Psoas muscle (tissue), 8 donors: ENCODE results near the gene ORM1. TPM values are rescaled to one million over a fixed set of nuclear protein-coding genes. Genes with fewer than 3 reads are reported as not detected.
A peak's percentile ranks its signal among the peaks of the same experiment; 100 is the strongest.

ENCODE experiments used
- ATAC-seq, 4 donors: fragments of 200-7000 bp; cut with Tn5 transposase; one replicate each; pipeline ENCODE4 v1.9.1; 2020; ENCODE audit warnings: moderate library complexity in 3 of 4, mild to moderate bottlenecking in 2 of 4
- DNase-seq, 2 donors: peaks; one replicate each; pipeline ENCODE4 v3.0.0-alpha.2; 2020
- H3K27ac ChIP-seq: fragments of 200-600 bp; one replicate; pipeline ENCODE4 v1.8.0; 2022
- H3K27me3 ChIP-seq, 3 donors: fragments of 200-600 bp in 1 of 3; one replicate each; pipeline versions ENCODE4 v1.6.1 to v1.8.0; 2013 to 2022; ENCODE audit warnings: low read length in 2 of 3, mild to moderate bottlenecking in 2 of 3, moderate library complexity in 1 of 3; ENCODE audit not compliant: insufficient read depth in 3 of 3
- H3K36me3 ChIP-seq, 2 donors: fragments of 200-600 bp in 1 of 2; one replicate each; pipeline versions ENCODE4 v1.6.1 to v1.8.0; 2013 to 2022; ENCODE audit warnings: low read depth in 1 of 2, mild to moderate bottlenecking in 1 of 2, moderate library complexity in 1 of 2; ENCODE audit not compliant: insufficient read depth in 1 of 2
- H3K4me1 ChIP-seq: fragments of 200-600 bp; one replicate; pipeline ENCODE4 v1.8.0; 2022
- H3K4me3 ChIP-seq: fragments of 200-600 bp; one replicate; pipeline ENCODE4 v1.8.0; 2022; ENCODE audit warnings: mild to moderate bottlenecking
- H3K9me3 ChIP-seq: fragments of 200-600 bp; one replicate; pipeline ENCODE4 v1.8.0; 2022
- WGBS, 3 donors: extraction: QIAGEN DNeasy Blood & Tissue Kit; methylation state at CpG; one replicate each; pipeline versions ENCODE4 v1.1.6 to v1.1.7; 2013; 5-methylcytosine and 5-hydroxymethylcytosine counted together
- intact Hi-C, 2 donors: fragments of 100-400 bp; cut with DNase I; formaldehyde crosslinking; loops; one replicate each; pipeline versions ENCODE4 v1.11.0 to v1.14.2; 2022
- polyA plus RNA-seq, 3 donors: library from polyadenylated mRNA; stranded (reverse); fragments of 200-250 nt; gene quantifications; one replicate each; pipeline ENCODE4 v1.2.3, GENCODE V29; 2013
- total RNA-seq, 4 donors: library from RNA; stranded (reverse); fragmentation: NEBNext Ultra II Directional in 2 of 4; extraction: Animal tissue kit (Norgen Biotek cat#: 25700) in 2 of 4; gene quantifications; one replicate each; pipeline versions ENCODE4 v1.2.1 to v1.2.4, GENCODE V29; 2021 to 2023
- TF ChIP-seq, protein P1 (sequence below): fragments of 200-600 bp; IDR thresholded peaks from one replicate; pipeline ENCODE4 v1.8.0; 2022; ENCODE audit warnings: antibody characterized with exemption
- donor health status: healthy with polysubstance abuse.
- donor health status: DM: no; HTN: no; CAD: no; lungs with moderate emphysema.
- donor health status: Bipolar disorder and iron deficiency.
- donor health status: healthy.
- donor health status: DM: yes; HTN: yes; CAD: no.
- donor health status: DM: no; HTN: no; CAD: no.
- donor health status: DM: no; HTN: no; CAD: no.
- donor health status: DM: yes; HTN: yes; CAD: no.

Gene ORM1
- total and polyA plus RNA-seq, 7 donors: 0.21 to 2.8 (median 1.2) TPM; not detected in 3

GRCh38 chr9:114362394-114362793, 39.5 kb downstream of the ORM1 start:
- Histone ChIP-seq H3K4me1 (no peaks in the 10 kb centered on the region), H3K27ac (no peak overlapping the region), H3K9me3 (no peaks in the 10 kb centered on the region), H3K36me3 (peaks cover 0 to 45% of the 10 kb centered on the region in 2 donors), H3K27me3 (no peaks in the 10 kb centered on the region), H3K4me3 (no peak overlapping the region)
- 82 to 93% (median 89%) methylated on average over 12 of the region's 12 CpGs for WGBS, 3 donors
- DNase-seq (no peak), ATAC-seq (no peak)
- TF ChIP-seq, protein P1, sequence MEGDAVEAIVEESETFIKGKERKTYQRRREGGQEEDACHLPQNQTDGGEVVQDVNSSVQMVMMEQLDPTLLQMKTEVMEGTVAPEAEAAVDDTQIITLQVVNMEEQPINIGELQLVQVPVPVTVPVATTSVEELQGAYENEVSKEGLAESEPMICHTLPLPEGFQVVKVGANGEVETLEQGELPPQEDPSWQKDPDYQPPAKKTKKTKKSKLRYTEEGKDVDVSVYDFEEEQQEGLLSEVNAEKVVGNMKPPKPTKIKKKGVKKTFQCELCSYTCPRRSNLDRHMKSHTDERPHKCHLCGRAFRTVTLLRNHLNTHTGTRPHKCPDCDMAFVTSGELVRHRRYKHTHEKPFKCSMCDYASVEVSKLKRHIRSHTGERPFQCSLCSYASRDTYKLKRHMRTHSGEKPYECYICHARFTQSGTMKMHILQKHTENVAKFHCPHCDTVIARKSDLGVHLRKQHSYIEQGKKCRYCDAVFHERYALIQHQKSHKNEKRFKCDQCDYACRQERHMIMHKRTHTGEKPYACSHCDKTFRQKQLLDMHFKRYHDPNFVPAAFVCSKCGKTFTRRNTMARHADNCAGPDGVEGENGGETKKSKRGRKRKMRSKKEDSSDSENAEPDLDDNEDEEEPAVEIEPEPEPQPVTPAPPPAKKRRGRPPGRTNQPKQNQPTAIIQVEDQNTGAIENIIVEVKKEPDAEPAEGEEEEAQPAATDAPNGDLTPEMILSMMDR: no peak
- intact Hi-C loops: no loop called here

DNA sequence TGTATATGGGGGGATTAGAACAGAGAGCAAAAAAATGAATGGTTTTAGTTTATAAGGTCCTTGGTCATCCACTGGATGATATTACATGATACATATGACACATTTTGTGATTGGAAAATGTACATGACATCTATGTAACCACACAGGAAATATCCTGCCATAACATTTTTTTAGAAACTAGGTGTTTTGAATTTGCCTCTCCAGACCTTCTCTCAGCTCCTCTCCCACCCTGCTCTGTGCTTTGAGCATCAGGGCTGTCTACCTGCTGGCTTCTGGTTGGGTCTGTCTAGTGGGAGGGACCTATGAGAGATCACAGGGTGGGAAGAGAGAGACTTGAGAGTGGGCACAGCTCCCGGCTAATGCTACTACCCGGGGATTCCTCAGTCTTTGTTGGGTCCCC, 40.5 kb downstream of the ORM1 start:
- H3K27ac ChIP-seq: no peak overlapping the region
- no peak for ATAC-seq
- intact Hi-C loops: no loop called here
- H3K27me3 ChIP-seq: no peaks in the 10 kb centered on the region
- no peak overlapping the region for H3K4me3 ChIP-seq
- H3K36me3 ChIP-seq: peaks cover 0 to 38% of the 10 kb centered on the region in 2 donors
- no peaks in the 10 kb centered on the region for H3K4me1 ChIP-seq
- 43 to 70% (median 63%) methylated on average over 2 of the region's 2 CpGs for WGBS, 3 donors
- no peak for DNase-seq
- TF ChIP-seq, protein P1: no peak
- no peaks in the 10 kb centered on the region for H3K9me3 ChIP-seq

DNA sequence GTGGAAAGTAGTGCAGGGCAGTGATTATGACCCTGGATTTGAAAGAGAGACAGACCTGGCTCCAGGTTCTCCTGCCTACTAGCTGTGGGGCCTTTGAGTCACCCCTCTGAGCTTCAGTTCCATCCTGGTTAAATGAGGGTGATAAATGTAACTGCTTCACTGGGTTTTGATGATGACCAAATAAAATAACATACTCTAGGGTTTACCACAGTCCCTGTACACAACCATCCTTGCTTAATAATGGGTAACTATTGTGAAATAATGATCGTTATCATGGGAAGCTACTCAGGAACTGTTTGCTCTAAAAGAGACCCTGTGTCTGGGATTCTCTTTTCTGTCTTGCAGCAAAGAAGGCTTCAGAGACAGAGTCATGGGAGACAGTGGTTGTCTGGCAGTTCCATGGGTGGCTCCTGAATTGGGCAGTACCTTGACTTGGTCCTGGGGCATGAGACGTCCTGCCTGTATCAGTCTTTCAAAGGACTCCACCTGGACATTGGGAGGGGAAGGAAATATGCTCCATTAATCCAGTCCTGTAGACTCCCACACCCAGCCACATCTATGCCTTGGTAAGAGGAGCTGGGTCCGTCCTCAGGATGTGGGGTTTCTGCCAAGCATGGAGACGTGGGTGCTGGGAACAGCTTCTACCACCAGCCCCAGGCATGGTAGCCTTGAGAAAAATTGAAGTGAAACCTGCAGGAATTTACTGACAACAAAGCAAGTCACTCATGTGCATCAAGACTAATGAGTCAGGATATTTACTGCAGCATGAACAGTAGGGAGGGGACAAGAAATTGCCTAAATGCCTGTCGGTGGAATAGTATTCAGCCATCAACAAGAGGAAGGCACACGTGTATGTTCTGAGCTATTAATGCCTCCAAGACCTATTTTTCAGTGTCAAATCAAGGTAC, 41.5 kb downstream of the ORM1 start:
- Histone ChIP-seq H3K27me3 (no peaks in the 10 kb centered on the region), H3K27ac (no peak overlapping the region), H3K4me3 (no peak overlapping the region), H3K9me3 (no peaks in the 10 kb centered on the region), H3K4me1 (no peaks in the 10 kb centered on the region), H3K36me3 (peaks cover 0 to 33% of the 10 kb centered on the region in 2 donors)
- DNase-seq (no peak), ATAC-seq (peak in 1 of 4 donors; percentile 49)
- intact Hi-C loops: no loop called here
- WGBS, 3 donors: 66 to 86% (median 72%) methylated on average over 5 to 6 of the region's 6 CpGs
- TF ChIP-seq, protein P1: no peak

- 94 to 96% (median 95%) methylated on average over 2 of the region's 2 CpGs for WGBS, 3 donors
Measured at GRCh38 chr9:114365194-114365593, 42.3 kb downstream of the ORM1 start.

More at GRCh38 chr9:114365194-114365593, 42.3 kb downstream of the ORM1 start:
- Histone ChIP-seq H3K27ac (no peak overlapping the region), H3K36me3 (peaks cover 0 to 30% of the 10 kb centered on the region in 2 donors), H3K27me3 (no peaks in the 10 kb centered on the region), H3K4me1 (no peaks in the 10 kb centered on the region), H3K9me3 (no peaks in the 10 kb centered on the region), H3K4me3 (no peak overlapping the region)
- TF ChIP-seq, protein P1: no peak
- ATAC-seq: no peak
- no peak for DNase-seq
- intact Hi-C loops: no loop called here
